ENCODE measurements around the gene HACD2. TPM values are rescaled to one million over a fixed set of nuclear protein-coding genes. Genes with fewer than 3 reads are reported as not detected.

HACD2 gene
- total and polyA plus RNA-seq, 2 donors (not counting 3 experiments of a cell fraction or from before 2014, with no cell fraction given) = 17.0 to 20.9 TPM

GRCh38 chr3:123546133-123546755, 38.6 kb downstream of the HACD2 start:
- ChIA-PET POLR2A (interaction anchor here (0.7 kb wide), 1 partner anchor 117 kb away, joined by 4 read pairs; no protein-coding TSS in a partner anchor), CTCF (no interaction called here)
- H3K9ac ChIP-seq (replicated peaks; ENCODE audit: extremely low read depth, insufficient read depth, low read length) = no peak overlapping the region
- H3K27me3 ChIP-seq (ENCODE audit: control insufficient read depth in 2 of 2, insufficient read depth in 2 of 2, low read length in 2 of 2) = no peaks in the 10 kb centered on the region
- DNase-seq (ENCODE audit: low read depth, low spot score) (no peak), FAIRE-seq (no peak)
- H2AFZ ChIP-seq (ENCODE audit: low read depth, low read length) = no peak overlapping the region
- dilution Hi-C loops (cut with MboI; ENCODE audit: extremely low pct_ligation_motif_present, low sequenced_read_pairs) (no loop called here), intact Hi-C loops (cut with micrococcal nuclease) (no loop called here)
- TF ChIP-seq MAX (IDR thresholded peaks at IDR 0.05; ENCODE audit: insufficient read depth, insufficient read length) (no peak), EZH2 (IDR thresholded peaks at IDR 0.05; ENCODE audit: borderline replicate concordance, low read depth, low read length, severe bottlenecking) (no peak), CTCF (IDR thresholded peaks at IDR 0.05; ENCODE audit: extremely low read depth in 1 of 2, insufficient read depth in 1 of 2, low read depth in 1 of 2, low read length in 2 of 2) (no peak), POLR2AphosphoS5 (IDR thresholded peaks at IDR 0.05; ENCODE audit: insufficient read depth, low read depth, low read length) (no peak)
- no peak overlapping the region for H3K4me3 ChIP-seq (replicated peaks in 1 of 3; ENCODE audit: insufficient read depth in 1 of 3, low read depth in 1 of 3, low read length in 3 of 3)
- H3K9me1 ChIP-seq (replicated peaks; ENCODE audit: control insufficient read depth, extremely low read depth, insufficient read depth, low read length) = no peaks in the 10 kb centered on the region
- no peak overlapping the region for H3K4me2 ChIP-seq (ENCODE audit: insufficient read depth, low read length)
- H3K27ac ChIP-seq (ENCODE audit: insufficient read depth, low read depth, low read length) = no peak overlapping the region
- no peaks in the 10 kb centered on the region for H4K20me1 ChIP-seq (replicated peaks; ENCODE audit: control insufficient read depth, extremely low read depth, insufficient read depth, low read length)
- H3K4me1 ChIP-seq (ENCODE audit: control insufficient read depth, extremely low read depth, insufficient read depth, low read length) = no peaks in the 10 kb centered on the region
- no peaks in the 10 kb centered on the region for H3K9me3 ChIP-seq (replicated peaks; ENCODE audit: control insufficient read depth, insufficient read depth, low read length)
- H3K79me2 ChIP-seq (ENCODE audit: control insufficient read depth, insufficient read depth, low read length) = no peaks in the 10 kb centered on the region
- H3K36me3 ChIP-seq (ENCODE audit: control insufficient read depth in 2 of 2, extremely low read depth in 1 of 2, insufficient read depth in 2 of 2, low read length in 2 of 2) = peaks cover 0 to 8% of the 10 kb centered on the region in 2 experiments
- BruUV-seq (replicated peaks) = no TSS peak

- no TSS peak for BruUV-seq (replicated peaks)
- Histone ChIP-seq H3K27me3 (ENCODE audit: control insufficient read depth in 2 of 2, insufficient read depth in 2 of 2, low read length in 2 of 2) (no peaks in the 10 kb centered on the region), H2AFZ (ENCODE audit: low read depth, low read length) (no peak overlapping the region), H3K27ac (ENCODE audit: insufficient read depth, low read depth, low read length) (no peak overlapping the region), H4K20me1 (replicated peaks; ENCODE audit: control insufficient read depth, extremely low read depth, insufficient read depth, low read length) (no peaks in the 10 kb centered on the region), H3K9ac (replicated peaks; ENCODE audit: extremely low read depth, insufficient read depth, low read length) (no peak overlapping the region), H3K36me3 (ENCODE audit: control insufficient read depth in 2 of 2, extremely low read depth in 1 of 2, insufficient read depth in 2 of 2, low read length in 2 of 2) (no peaks in the 10 kb centered on the region), H3K79me2 (ENCODE audit: control insufficient read depth, insufficient read depth, low read length) (no peaks in the 10 kb centered on the region), H3K4me2 (ENCODE audit: insufficient read depth, low read length) (no peak overlapping the region), H3K9me3 (replicated peaks; ENCODE audit: control insufficient read depth, insufficient read depth, low read length) (no peaks in the 10 kb centered on the region), H3K9me1 (replicated peaks; ENCODE audit: control insufficient read depth, extremely low read depth, insufficient read depth, low read length) (no peaks in the 10 kb centered on the region), H3K4me3 (replicated peaks in 1 of 3; ENCODE audit: insufficient read depth in 1 of 3, low read depth in 1 of 3, low read length in 3 of 3) (no peak overlapping the region), H3K4me1 (ENCODE audit: control insufficient read depth, extremely low read depth, insufficient read depth, low read length) (peaks cover 6% of the 10 kb centered on the region)
- FAIRE-seq (no peak), DNase-seq (ENCODE audit: low read depth, low spot score) (no peak)
- TF ChIP-seq POLR2AphosphoS5 (IDR thresholded peaks at IDR 0.05; ENCODE audit: insufficient read depth, low read depth, low read length) = no peak
- no peak for TF ChIP-seq POLR2A (IDR thresholded peaks at IDR 0.05; ENCODE audit: low read depth, low read length)
- no peak for TF ChIP-seq FOS (IDR thresholded peaks at IDR 0.05; ENCODE audit: borderline replicate concordance, insufficient read depth, low read length)
- no peak for TF ChIP-seq CTCF (IDR thresholded peaks at IDR 0.05; ENCODE audit: extremely low read depth in 1 of 2, insufficient read depth in 1 of 2, low read depth in 1 of 2, low read length in 2 of 2)
- TF ChIP-seq MAX (IDR thresholded peaks at IDR 0.05; ENCODE audit: insufficient read depth, insufficient read length) = no peak
- no peak for TF ChIP-seq MYC (IDR thresholded peaks at IDR 0.05; ENCODE audit: low read depth, low read length)
- no peak for TF ChIP-seq EZH2 (IDR thresholded peaks at IDR 0.05; ENCODE audit: borderline replicate concordance, low read depth, low read length, severe bottlenecking)
- ChIA-PET CTCF (interaction anchor here (1.2 to 2.8 kb wide), 3 partner anchors 15 to 55 kb away, joined by 3 to 10 read pairs (median 4); no protein-coding TSS in a partner anchor), POLR2A (no interaction called here)
- dilution Hi-C loops (cut with MboI; ENCODE audit: extremely low pct_ligation_motif_present, low sequenced_read_pairs) (no loop called here), intact Hi-C loops (cut with micrococcal nuclease) (no loop called here)
These were observed 40.9 kb downstream of the HACD2 start for GRCh38 chr3:123543950-123544349.

Data from endothelial cell of umbilical vein (primary cell).